HG02642 (cell line): Measurements from ENCODE around the gene COPS9.

Experiments
- ATAC-seq: cut with Tn5 transposase; IDR thresholded peaks from one replicate; pipeline ENCODE4 v1.9.1; 2021; ENCODE audit warnings: mild to moderate bottlenecking; ENCODE audit not compliant: unreplicated experiment, poor library complexity

The COPS9 gene

GRCh38 chr2:240166761-240167587, 30.9 kb upstream of the COPS9 start:
- ATAC-seq, result no peak

GRCh38 chr2:240166191-240166590, 30.1 kb upstream of the COPS9 start:
- no peak for ATAC-seq

GRCh38 chr2:240165661-240166060, 29.6 kb upstream of the COPS9 start:
- no peak for ATAC-seq

DNA sequence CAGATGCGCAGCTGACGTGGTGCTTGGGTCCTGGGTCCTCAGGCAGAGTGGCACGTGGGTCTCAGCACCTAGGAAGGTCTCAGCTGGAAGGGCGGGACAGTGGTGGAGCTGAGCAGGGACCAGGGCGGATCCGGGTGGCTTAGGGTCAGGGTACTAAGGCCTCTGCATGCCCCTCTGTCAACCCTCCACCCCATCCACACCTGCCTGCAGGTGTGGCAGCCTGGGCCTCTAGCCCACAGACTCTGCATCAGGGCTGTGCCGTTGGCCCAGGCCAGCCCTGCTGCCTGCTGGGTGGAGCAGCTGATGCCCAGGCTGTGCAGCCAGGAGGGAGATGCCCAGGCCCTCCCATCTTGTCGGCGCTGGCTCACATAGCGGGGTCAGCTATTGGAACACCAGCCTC, 28.9 kb upstream of the COPS9 start:
- no peak for ATAC-seq

DNA sequence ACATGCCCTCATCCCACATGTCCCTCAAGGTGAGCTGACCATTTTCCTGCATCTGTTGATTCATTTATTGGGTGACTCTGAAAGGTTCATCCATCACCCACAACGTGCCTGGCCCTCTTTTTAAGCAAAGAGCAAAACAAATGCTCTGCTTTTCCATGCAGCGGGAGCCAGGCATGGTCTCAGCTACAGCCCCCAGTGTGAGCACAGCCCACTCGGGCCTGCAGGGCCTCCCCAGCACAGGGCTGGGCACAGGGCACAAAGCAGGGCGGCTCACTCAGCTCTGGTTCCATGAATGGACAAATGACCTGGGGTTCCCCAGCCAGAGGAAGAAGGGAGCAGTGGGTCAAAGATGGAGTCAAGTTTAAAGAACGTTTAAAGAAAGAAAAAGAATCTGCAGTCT, 28.5 kb upstream of the COPS9 start:
- ATAC-seq, result no peak

DNA sequence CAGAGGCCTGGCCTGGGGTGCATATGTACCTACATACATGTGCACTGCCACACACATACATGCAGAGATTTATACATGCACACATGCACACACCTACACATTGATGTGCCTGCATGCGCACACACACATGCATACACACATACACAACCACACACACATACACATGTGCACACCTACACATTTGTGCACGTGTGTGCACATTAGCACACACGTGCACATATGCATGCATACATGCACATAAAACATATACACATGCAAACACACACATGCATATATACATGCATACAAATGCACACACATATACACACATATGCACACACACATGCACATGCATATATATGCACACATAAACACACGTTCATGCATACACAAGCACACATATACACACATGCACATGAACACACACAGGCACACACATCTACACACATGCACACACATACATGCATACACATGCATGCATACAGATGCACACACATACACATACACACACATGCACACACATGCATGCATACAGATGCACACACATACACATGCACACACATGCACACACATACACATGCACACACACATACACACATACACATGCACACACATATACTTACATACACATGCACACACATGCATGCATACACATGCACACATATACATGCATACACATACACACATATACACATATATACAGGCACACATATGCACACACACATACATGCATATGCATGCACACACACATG, 27.9 kb upstream of the COPS9 start:
- no peak for ATAC-seq

- no peak for ATAC-seq
These were observed 27.0 kb upstream of the COPS9 start for GRCh38 chr2:240162939-240163714.

GRCh38 chr2:240162531-240162930, 26.4 kb upstream of the COPS9 start:
- no peak for ATAC-seq

- no peak for ATAC-seq
These were observed 25.9 kb upstream of the COPS9 start for GRCh38 chr2:240162032-240162431.

GRCh38 chr2:240161087-240161750, 25.1 kb upstream of the COPS9 start:
- no peak for ATAC-seq

GRCh38 chr2:240160291-240161086, 24.4 kb upstream of the COPS9 start:
- ATAC-seq, result no peak

GRCh38 chr2:240159251-240159839, 23.2 kb upstream of the COPS9 start:
- no peak for ATAC-seq

DNA sequence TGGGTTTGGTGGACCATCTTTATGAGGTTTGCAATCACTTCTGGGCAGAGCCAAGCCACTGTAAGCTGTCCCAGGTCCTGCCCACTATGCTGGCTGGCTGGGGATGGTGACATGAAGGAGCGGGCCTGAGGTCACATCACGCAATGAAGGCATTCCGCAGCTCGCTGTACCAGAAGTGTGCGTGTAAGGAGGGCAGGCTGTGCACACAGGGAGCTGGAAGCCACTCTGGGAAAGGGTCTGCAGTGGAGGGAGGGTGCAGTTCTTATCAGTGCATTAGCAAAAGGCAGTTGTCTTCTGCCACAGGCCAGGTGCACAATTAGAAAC, 21.0 kb upstream of the COPS9 start:
- no peak for ATAC-seq

DNA sequence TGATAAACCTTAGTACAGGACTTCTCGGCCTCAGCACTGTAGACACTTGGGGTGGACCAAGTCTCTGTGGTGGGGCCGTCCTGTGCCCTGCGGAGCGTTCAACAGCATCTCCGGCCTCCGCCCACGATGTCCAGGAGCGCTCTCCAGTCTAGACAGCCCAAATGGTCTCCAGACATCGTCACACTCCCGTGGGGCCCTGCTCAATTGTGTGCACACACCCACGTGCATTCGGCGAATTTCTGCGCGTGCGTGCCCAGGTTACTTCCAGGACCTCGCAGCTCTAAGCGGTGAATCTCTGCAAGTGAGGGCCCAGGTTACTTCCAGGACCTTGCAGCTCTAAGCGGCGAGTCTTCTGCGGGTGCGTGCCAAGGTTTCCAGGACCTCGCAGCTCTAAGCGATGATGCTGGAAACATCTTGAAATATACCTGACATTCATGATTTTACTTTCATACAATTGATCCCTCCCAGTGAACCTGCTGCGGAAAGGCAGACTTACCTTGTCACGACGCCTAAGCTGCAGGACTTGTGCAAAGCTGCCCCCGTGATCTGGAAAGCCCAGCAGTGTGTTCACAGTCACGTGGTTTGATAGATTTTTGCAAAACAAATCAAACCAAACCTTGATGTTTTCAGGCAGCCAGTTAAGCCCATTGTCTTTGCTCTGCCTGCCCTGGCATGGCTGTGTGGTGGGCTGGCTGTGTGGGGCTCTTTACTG, 20.5 kb upstream of the COPS9 start:
- no peak for ATAC-seq

- ATAC-seq, result no peak
These were observed 19.8 kb upstream of the COPS9 start for GRCh38 chr2:240155745-240156390.

DNA sequence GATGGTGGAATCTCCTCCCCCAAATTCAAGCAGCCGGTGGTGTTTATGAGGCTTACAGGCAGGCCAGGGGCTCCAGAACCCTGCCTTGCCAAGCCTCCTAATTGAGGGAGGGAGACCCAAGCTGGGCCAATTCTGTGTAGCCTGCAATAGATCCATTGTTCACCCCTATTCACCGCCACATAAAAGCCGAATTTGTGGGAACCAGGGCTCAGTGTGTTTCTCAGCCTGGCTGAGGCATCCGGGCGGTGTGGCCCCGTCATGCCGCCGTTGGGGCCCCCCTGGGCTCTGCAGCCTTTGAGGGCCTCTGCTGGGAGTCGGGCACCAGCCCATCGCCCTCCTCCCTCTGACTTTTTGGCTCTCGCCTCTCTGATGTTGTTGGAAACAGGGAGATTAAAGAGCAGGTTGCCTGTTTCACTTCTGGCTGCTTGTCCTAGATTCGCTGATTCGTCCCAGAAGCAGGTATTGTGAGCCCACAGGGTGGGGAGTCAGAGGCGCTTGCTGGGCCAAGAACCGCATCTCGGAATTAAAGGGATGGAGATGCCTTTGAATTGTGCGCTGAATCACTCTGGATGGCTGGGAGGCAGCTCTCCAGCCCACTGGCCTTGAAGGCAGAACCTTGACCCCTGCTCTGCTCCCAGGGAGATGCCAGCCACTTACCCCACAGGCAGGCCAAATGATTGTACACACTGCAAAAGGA, 19.1 kb upstream of the COPS9 start:
- ATAC-seq, result no peak

GRCh38 chr2:240154606-240155005, 18.5 kb upstream of the COPS9 start:
- no peak for ATAC-seq

DNA sequence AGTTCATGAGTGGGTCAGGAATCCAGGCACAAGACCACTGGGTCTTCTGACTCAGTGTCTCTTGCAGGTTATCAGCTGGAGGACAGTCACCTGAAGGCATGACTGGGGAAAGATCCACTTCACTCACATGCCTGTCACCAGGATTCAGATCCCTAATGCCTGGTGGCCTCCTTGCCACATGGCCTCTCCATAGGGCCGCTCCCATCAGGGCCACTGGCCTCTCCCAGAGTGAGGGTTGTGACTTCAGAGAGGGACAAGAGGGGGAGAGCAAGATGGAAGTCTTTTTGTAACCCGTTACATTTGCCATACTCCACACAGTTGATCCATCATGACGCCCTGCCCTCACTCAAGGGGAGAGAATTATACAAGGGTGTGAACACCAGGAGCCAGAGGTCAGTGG, 17.3 kb upstream of the COPS9 start:
- ATAC-seq, result no peak
